ENCODE results near the gene ARHGAP9. TPM values are rescaled to one million over a fixed set of nuclear protein-coding genes. Genes with fewer than 3 reads are reported as not detected.

The ARHGAP9 gene
- total RNA-seq, 2 experiments from 2014 or later: 354 to 370 TPM

DNA sequence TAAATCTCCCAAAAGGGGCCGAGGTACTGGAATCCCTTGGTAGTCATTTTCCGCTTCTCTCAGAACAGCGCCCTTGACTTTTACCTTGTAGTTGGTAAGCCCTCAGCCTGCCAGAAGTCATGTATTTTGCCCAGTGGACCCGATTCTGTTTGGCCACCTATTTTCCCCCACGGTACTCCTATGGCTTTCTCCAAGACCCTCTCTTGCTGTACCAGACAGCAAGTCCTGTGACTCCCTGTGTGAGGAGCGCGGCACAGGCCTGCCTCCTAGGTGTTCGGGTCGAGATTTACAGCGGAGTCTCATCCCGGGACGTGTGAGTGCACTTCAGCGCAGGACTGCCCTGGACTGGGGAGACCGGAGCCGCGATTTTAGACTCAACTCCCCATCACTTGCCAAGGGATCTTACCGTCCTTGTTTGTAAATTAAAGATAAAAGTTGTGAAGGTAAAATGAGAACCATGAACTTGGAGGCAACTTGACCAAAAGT, 41.9 kb upstream of the ARHGAP9 start:
- Histone ChIP-seq H3K36me3 (ENCODE audit: insufficient read depth, low read length) (peaks cover 40% of the 10 kb centered on the region), H3K4me3 (ENCODE audit: low read length) (peak overlapping the region; percentile 66), H3K9me3 (ENCODE audit: control insufficient read depth in 1 of 2, insufficient read depth in 1 of 2, low read length in 2 of 2) (no peaks in the 10 kb centered on the region), H3K27me3 (ENCODE audit: control insufficient read depth in 1 of 2, insufficient read depth in 2 of 2, low read length in 2 of 2) (no peaks in the 10 kb centered on the region), H3K27ac (ENCODE audit: low read depth in 1 of 2, low read length in 2 of 2) (peak overlapping the region; percentile 96 to 97), H3K4me1 (ENCODE audit: insufficient read depth, low read length) (peaks cover 76% of the 10 kb centered on the region)
- DNase-seq: peak in 7 of 14 experiments; percentile 14 to 62 (median 22)
- intact Hi-C loops (cut with DNase I, micrococcal nuclease): loop anchor here (2.0 to 5.0 kb wide), 4 partner anchors 25 to 421 kb away; partner anchors contain the start of genes ATP23 (in 1 of the 2), CDK4 (in 1 of the 2) and DCTN2 (in 1 of the 2)
- H3K27ac Mint-ChIP-seq: peak overlapping the region; percentile 100
- peaks cover 64% of the 10 kb centered on the region for H3K4me1 Mint-ChIP-seq (ENCODE audit: low read depth)
- H3K4me3 Mint-ChIP-seq: peak overlapping the region; percentile 95
- TF ChIP-seq, protein P1, sequence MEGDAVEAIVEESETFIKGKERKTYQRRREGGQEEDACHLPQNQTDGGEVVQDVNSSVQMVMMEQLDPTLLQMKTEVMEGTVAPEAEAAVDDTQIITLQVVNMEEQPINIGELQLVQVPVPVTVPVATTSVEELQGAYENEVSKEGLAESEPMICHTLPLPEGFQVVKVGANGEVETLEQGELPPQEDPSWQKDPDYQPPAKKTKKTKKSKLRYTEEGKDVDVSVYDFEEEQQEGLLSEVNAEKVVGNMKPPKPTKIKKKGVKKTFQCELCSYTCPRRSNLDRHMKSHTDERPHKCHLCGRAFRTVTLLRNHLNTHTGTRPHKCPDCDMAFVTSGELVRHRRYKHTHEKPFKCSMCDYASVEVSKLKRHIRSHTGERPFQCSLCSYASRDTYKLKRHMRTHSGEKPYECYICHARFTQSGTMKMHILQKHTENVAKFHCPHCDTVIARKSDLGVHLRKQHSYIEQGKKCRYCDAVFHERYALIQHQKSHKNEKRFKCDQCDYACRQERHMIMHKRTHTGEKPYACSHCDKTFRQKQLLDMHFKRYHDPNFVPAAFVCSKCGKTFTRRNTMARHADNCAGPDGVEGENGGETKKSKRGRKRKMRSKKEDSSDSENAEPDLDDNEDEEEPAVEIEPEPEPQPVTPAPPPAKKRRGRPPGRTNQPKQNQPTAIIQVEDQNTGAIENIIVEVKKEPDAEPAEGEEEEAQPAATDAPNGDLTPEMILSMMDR (IDR thresholded peaks at IDR 0.05): no peak
- H3K36me3 Mint-ChIP-seq (ENCODE audit: low read depth): peaks cover 76% of the 10 kb centered on the region
- H3K9me3 Mint-ChIP-seq: no peaks in the 10 kb centered on the region
- CTCF ChIA-PET: interaction anchor here (1.3 kb wide), 2 partner anchors 59 to 62 kb away, joined by 3 read pairs; no protein-coding TSS in a partner anchor
- POLR2A ChIA-PET: interaction anchor here (1.2 to 2.9 kb wide), 4 partner anchors 43 to 220 kb away, joined by 3 to 61 read pairs (median 10); partner anchors contain the start of genes ARHGAP9 and GLI1
- H3K27me3 Mint-ChIP-seq: no peaks in the 10 kb centered on the region
- no peak for ATAC-seq (ENCODE audit: poor library complexity)

DNA sequence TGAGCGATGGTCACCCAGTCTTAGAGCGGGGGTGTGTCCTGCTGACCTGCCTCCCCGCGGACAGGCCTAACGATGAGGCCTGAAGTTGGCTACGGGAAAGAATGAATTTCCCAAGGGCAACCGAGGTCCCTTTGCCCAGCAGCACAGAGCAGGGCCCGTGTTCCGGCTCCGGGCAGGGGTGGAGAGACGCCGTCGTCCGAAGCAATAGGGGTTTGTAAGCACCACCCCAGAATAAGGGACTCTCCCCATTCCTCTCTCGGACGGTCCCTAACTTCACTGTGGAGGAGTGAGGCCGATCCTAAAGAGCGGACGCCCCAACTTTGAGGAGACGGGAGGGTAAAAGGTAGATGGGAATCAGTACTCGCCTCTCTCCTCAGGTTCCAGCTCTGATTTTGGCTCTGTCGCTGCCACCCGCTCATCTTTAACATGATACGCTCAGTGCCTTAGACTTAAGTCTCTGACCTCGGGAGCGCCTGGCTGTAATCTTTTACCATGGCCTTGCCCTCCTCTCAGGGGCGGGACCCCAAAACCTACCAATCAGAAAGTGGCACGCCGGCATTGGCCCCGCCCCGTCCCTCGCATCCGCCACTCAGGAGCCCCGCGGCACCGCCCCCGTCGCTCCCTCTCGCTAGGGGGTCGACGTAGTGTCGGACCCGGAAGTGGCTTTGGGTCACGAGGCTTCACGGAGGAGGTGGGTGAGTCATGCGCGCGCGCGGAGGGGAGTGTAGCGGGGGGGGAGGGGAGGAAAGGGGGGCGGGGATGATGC, 40.6 kb upstream of the ARHGAP9 start, which contains the start of gene DDIT3:
Gene DDIT3, minus strand, starts transcription at position 462 of the 766 bp plus-strand sequence. CDS start 3,108 bp downstream, outside the sequence.
- POLR2A ChIA-PET: interaction anchor here (0.8 to 2.9 kb wide), 18 partner anchors 21 to 1402 kb away, joined by 3 to 61 read pairs (median 4); partner anchors contain the start of genes ARHGAP9, CDK4, GLI1 and MARS1
- H3K27me3 Mint-ChIP-seq: no peaks in the 10 kb centered on the region

DNA sequence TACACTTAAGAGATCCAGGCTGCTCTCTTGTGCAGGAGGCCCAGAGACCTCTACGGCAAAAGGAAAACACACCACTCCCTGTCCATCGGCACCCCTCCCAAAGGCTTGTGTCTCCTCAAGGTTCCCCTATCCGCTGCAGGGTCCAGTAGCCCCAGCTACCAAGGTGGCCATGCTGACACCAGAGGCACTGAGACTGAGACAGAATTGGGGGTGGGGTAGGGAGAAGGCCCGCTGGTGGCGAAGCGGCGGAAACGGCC, 40.1 kb upstream of the ARHGAP9 start:
- no peaks in the 10 kb centered on the region for H3K9me3 Mint-ChIP-seq
- H3K4me3 Mint-ChIP-seq: peak overlapping the region; percentile 95
- no peaks in the 10 kb centered on the region for H3K9me3 ChIP-seq (ENCODE audit: control insufficient read depth in 1 of 2, insufficient read depth in 1 of 2, low read length in 2 of 2)
- peak overlapping the region; percentile 100 for H3K27ac Mint-ChIP-seq
- H3K36me3 Mint-ChIP-seq (ENCODE audit: low read depth): peaks cover 82% of the 10 kb centered on the region
- peaks cover 41% of the 10 kb centered on the region for H3K36me3 ChIP-seq (ENCODE audit: insufficient read depth, low read length)
- POLR2A ChIA-PET: interaction anchor here (0.8 to 2.9 kb wide), 11 partner anchors 20 to 1402 kb away, joined by 3 to 61 read pairs (median 4); partner anchors contain the start of genes ARHGAP9, CDK4, GLI1 and MARS1
- H3K4me1 ChIP-seq (ENCODE audit: insufficient read depth, low read length): peaks cover 61% of the 10 kb centered on the region
- peaks cover 64% of the 10 kb centered on the region for H3K4me1 Mint-ChIP-seq (ENCODE audit: low read depth)
- peak overlapping the region; percentile 97 to 99 for H3K27ac ChIP-seq (ENCODE audit: low read depth in 1 of 2, low read length in 2 of 2)
- TF ChIP-seq, protein P1 (IDR thresholded peaks at IDR 0.05): no peak
- DNase-seq: peak in 6 of 14 experiments; percentile 11 to 41 (median 23)
- H3K27me3 Mint-ChIP-seq: no peaks in the 10 kb centered on the region
- ATAC-seq (ENCODE audit: poor library complexity): no peak
- intact Hi-C loops (cut with DNase I, micrococcal nuclease): loop anchor here (1.0 to 5.0 kb wide), 6 partner anchors 30 to 423 kb away; partner anchors contain the start of genes ARHGAP9 (in 1 of the 2), ATP23 (in 1 of the 2) and CDK4 (in 1 of the 2)
- CTCF ChIA-PET: interaction anchor here (1.0 to 2.0 kb wide), 3 partner anchors 17 to 64 kb away, joined by 3 to 8 read pairs (median 3); partner anchors contain the start of gene GLI1
- peak overlapping the region; percentile 100 for H3K4me3 ChIP-seq (ENCODE audit: low read length)
- H3K27me3 ChIP-seq (ENCODE audit: control insufficient read depth in 1 of 2, insufficient read depth in 2 of 2, low read length in 2 of 2): no peaks in the 10 kb centered on the region

More for the DNA sequence above, 40.6 kb upstream of the ARHGAP9 start, which contains the start of gene DDIT3:
- peak within 1 kb of the TSS; percentile 100 for H3K27ac Mint-ChIP-seq
- Histone ChIP-seq H3K9me3 (ENCODE audit: control insufficient read depth in 1 of 2, insufficient read depth in 1 of 2, low read length in 2 of 2) (no peaks in the 10 kb centered on the region), H3K4me3 (ENCODE audit: low read length) (peak within 1 kb of the TSS; percentile 100), H3K27ac (ENCODE audit: low read depth in 1 of 2, low read length in 2 of 2) (peak within 1 kb of the TSS; percentile 97 to 99), H3K4me1 (ENCODE audit: insufficient read depth, low read length) (peaks cover 66% of the 10 kb centered on the region), H3K36me3 (ENCODE audit: insufficient read depth, low read length) (peaks cover 41% of the 10 kb centered on the region), H3K27me3 (ENCODE audit: control insufficient read depth in 1 of 2, insufficient read depth in 2 of 2, low read length in 2 of 2) (no peaks in the 10 kb centered on the region)
- peak within 1 kb of the TSS; percentile 95 for H3K4me3 Mint-ChIP-seq
- H3K36me3 Mint-ChIP-seq (ENCODE audit: low read depth): peaks cover 81% of the 10 kb centered on the region
- peaks cover 64% of the 10 kb centered on the region for H3K4me1 Mint-ChIP-seq (ENCODE audit: low read depth)
- peak; percentile 98 to 100 (median 99) for DNase-seq
- intact Hi-C loops (cut with DNase I, micrococcal nuclease): loop anchor here (1.0 to 5.0 kb wide), 5 partner anchors 41 to 422 kb away; partner anchors contain the start of genes ARHGAP9 (in 1 of the 2), ATP23 (in 1 of the 2) and CDK4 (in 1 of the 2)
- TF ChIP-seq, protein P1 (IDR thresholded peaks at IDR 0.05): no peak
- peak; percentile 78 for ATAC-seq (ENCODE audit: poor library complexity)
- no peaks in the 10 kb centered on the region for H3K9me3 Mint-ChIP-seq
- CTCF ChIA-PET: interaction anchor here (1.0 to 2.0 kb wide), 5 partner anchors 18 to 63 kb away, joined by 3 to 8 read pairs (median 3); partner anchors contain the start of gene GLI1
